Measurements from ENCODE around the gene ZXDC. TPM values are rescaled to one million over a fixed set of nuclear protein-coding genes. Genes with fewer than 3 reads are reported as not detected.

The ZXDC gene
- total and polyA plus RNA-seq, 9 of the 15 experiments (the other 6 are each of a cell fraction or from before 2014, with no cell fraction given), result 0.59 to 13.4 (median 7.3) TPM

- TF ChIP-seq CEBPZ (IDR thresholded peaks at IDR 0.05; ENCODE audit: borderline replicate concordance, low read depth, low read length) (no peak), CBFA2T3 (IDR thresholded peaks at IDR 0.05) (no peak), DMBX1 (CRISPR knock-in tag; IDR thresholded peaks at IDR 0.05; ENCODE audit: borderline replicate concordance) (no peak)
Observed at GRCh38 chr3:126475413-126476114, at the start of gene ZXDC (continued).

GRCh38 chr3:126525091-126525852, 49.6 kb upstream of the ZXDC start:
- WGBS (ENCODE audit: insufficient coverage, low coverage, missing lambda C conversion rate), result 3% methylated on average over 7 of the region's 12 CpGs
- FAIRE-seq (no peak), DNase-seq (ENCODE audit: extremely low read depth in 1 of 4, low spot score in 3 of 4) (no peak), ATAC-seq (no peak)
- peaks cover 3% of the 10 kb centered on the region; the same call in 1 of the 2 replicates for H4K20me1 ChIP-seq (replicated peaks; ENCODE audit: control insufficient read depth, insufficient read depth, low read length)
- TF ChIP-seq NR2C2 (CRISPR knock-in tag; IDR thresholded peaks at IDR 0.05), result no peak
- no peak for TF ChIP-seq NR2C2 (tag; IDR thresholded peaks at IDR 0.05)
- no peaks in the 10 kb centered on the region for H3K9me3 ChIP-seq (replicated peaks; ENCODE audit: control insufficient read depth, insufficient read depth, low read depth, low read length)
- no peak overlapping the region for H3K9ac ChIP-seq (ENCODE audit: insufficient read depth in 1 of 2, low read depth in 2 of 2, low read length in 2 of 2)
- no peaks in the 10 kb centered on the region for H3K36me3 ChIP-seq (ENCODE audit: control insufficient read depth, insufficient read depth, low read length)
- intact Hi-C loops (cut with micrococcal nuclease) (loop anchor here (10.0 kb wide), 2 partner anchors 140 to 220 kb away; no protein-coding TSS in a partner anchor), in situ Hi-C loops (cut with MboI) (no loop called here)
- POLR2A ChIA-PET, result no interaction called here
- H3K79me2 ChIP-seq (ENCODE audit: control insufficient read depth, insufficient read depth, low read length), result no peaks in the 10 kb centered on the region
- peaks cover 0 to 12% of the 10 kb centered on the region in 2 experiments; a peak in 2 of 5 replicates for H3K4me1 ChIP-seq (replicated peaks in 1 of 2; ENCODE audit: control insufficient read depth in 2 of 2, insufficient read depth in 2 of 2, low read length in 2 of 2)
- CTCF ChIA-PET (ENCODE audit: low intra/inter-chr PET ratio), result interaction anchor here (0.6 kb wide), 1 partner anchor 15 kb away, joined by 3 read pairs; no protein-coding TSS in a partner anchor
- H3K27ac ChIP-seq (ENCODE audit: extremely low read depth, low read depth, low read length), result no peak overlapping the region
- H3K27me3 ChIP-seq (ENCODE audit: control insufficient read depth in 2 of 2, insufficient read depth in 2 of 2, low read length in 2 of 2), result peaks cover 0 to 4% of the 10 kb centered on the region in 2 experiments; a peak in 1 of 5 replicates
- H3K4me2 ChIP-seq (ENCODE audit: insufficient read depth, low read length), result no peak overlapping the region
- no peaks in the 10 kb centered on the region for H3K9me1 ChIP-seq (ENCODE audit: control insufficient read depth, insufficient read depth, low read length)
- no TSS peak for BruUV-seq (replicated peaks)
- no peak overlapping the region for H2AFZ ChIP-seq (ENCODE audit: low read depth, low read length)
- H3K4me3 ChIP-seq, result no peak overlapping the region
